H9 (cell line): ENCODE measurements around the gene NAT14. TPM values are rescaled to one million over a fixed set of nuclear protein-coding genes. Genes with fewer than 3 reads are reported as not detected.

Experiments used
- DNase-seq: peaks from one replicate; pipeline ENCODE4 v3.0.0-alpha.2; 2017
- H2AFZ ChIP-seq: one replicate; pipeline ENCODE4 v1.6.1; 2013; ENCODE audit warnings: mild to moderate bottlenecking, low read length, control low read depth, moderate library complexity
- H2AK5ac ChIP-seq: 2 replicates; pipeline ENCODE4 v1.6.1; 2013; ENCODE audit warnings: low read length, control low read depth, mixed read lengths; ENCODE audit not compliant: insufficient read length
- H2BK120ac ChIP-seq: one replicate; pipeline ENCODE4 v1.6.1; 2013; ENCODE audit warnings: low read depth, mild to moderate bottlenecking, low read length, control low read depth, inconsistent platforms; ENCODE audit not compliant: poor library complexity, severe bottlenecking
- H2BK12ac ChIP-seq: 2 replicates; pipeline ENCODE4 v1.6.1; 2013; ENCODE audit warnings: low read length, control low read depth, mixed read lengths, low read depth; ENCODE audit not compliant: insufficient read length
- H2BK15ac ChIP-seq: 2 replicates; pipeline ENCODE4 v1.6.1; 2013; ENCODE audit warnings: low read depth, low read length, control low read depth
- H2BK20ac ChIP-seq: one replicate; pipeline ENCODE4 v1.6.1; 2013; ENCODE audit warnings: low read depth, mild to moderate bottlenecking, low read length, control low read depth, inconsistent platforms; ENCODE audit not compliant: poor library complexity, severe bottlenecking
- H2BK5ac ChIP-seq: 2 replicates; pipeline ENCODE4 v1.6.1; 2013; ENCODE audit warnings: low read length, control low read depth, mixed read lengths; ENCODE audit not compliant: insufficient read length
- H3K14ac ChIP-seq: 2 replicates; pipeline ENCODE4 v1.6.1; 2013; ENCODE audit warnings: low read length, control low read depth; ENCODE audit not compliant: insufficient read depth
- H3K18ac ChIP-seq: 2 replicates; pipeline ENCODE4 v1.6.1; 2013; ENCODE audit warnings: low read depth, mild to moderate bottlenecking, mixed read lengths, low read length, control low read depth; ENCODE audit not compliant: insufficient read length
- H3K23ac ChIP-seq: 2 replicates; pipeline ENCODE4 v1.6.1; 2013; ENCODE audit warnings: low read length, control low read depth, mixed read lengths, low read depth; ENCODE audit not compliant: insufficient read length
- H3K23me2 ChIP-seq: 2 replicates; pipeline ENCODE4 v1.6.1; 2013; ENCODE audit warnings: low read depth, mild to moderate bottlenecking, mixed read lengths, low read length, control low read depth; ENCODE audit not compliant: insufficient read length, poor library complexity, severe bottlenecking
- H3K27ac ChIP-seq: 2 replicates; pipeline ENCODE4 v1.5.1; 2013; ENCODE audit warnings: low read length, control low read depth, mixed read lengths, low read depth; ENCODE audit not compliant: insufficient read length
- H3K27me3 ChIP-seq: 2 replicates; pipeline ENCODE4 v1.6.1; 2013; ENCODE audit warnings: low read length, control low read depth, inconsistent platforms; ENCODE audit not compliant: insufficient read depth
- H3K4ac ChIP-seq: 2 replicates; pipeline ENCODE4 v1.6.1; 2013; ENCODE audit warnings: low read depth, mild to moderate bottlenecking, control low read depth, inconsistent platforms, low read length, moderate library complexity
- H3K4me1 ChIP-seq: 2 replicates; pipeline ENCODE4 v1.6.1; 2013; ENCODE audit warnings: low read length, control low read depth, inconsistent platforms; ENCODE audit not compliant: insufficient read depth
- H3K4me2 ChIP-seq: 2 replicates; pipeline ENCODE4 v1.6.1; 2013; ENCODE audit warnings: low read length, control low read depth, mixed read lengths; ENCODE audit not compliant: insufficient read length, insufficient read depth
- H3K56ac ChIP-seq: 2 replicates; pipeline ENCODE4 v1.6.1; 2013; ENCODE audit warnings: low read depth, mild to moderate bottlenecking, mixed read lengths, low read length, control low read depth; ENCODE audit not compliant: insufficient read length
- H3K79me1 ChIP-seq: 2 replicates; pipeline ENCODE4 v1.6.1; 2013; ENCODE audit warnings: low read depth, mild to moderate bottlenecking, moderate library complexity, low read length, control low read depth, inconsistent platforms; ENCODE audit not compliant: insufficient read depth, poor library complexity, severe bottlenecking
- H3K79me2 ChIP-seq: 2 replicates; pipeline ENCODE4 v1.6.1; 2013; ENCODE audit warnings: low read length, control low read depth, inconsistent platforms; ENCODE audit not compliant: insufficient read depth
- H3K9ac ChIP-seq: 2 replicates; pipeline ENCODE4 v1.6.1; 2013; ENCODE audit warnings: low read length, control low read depth, mixed read lengths; ENCODE audit not compliant: insufficient read length; ENCODE audit errors: extremely low read depth
- H3K9me3 ChIP-seq: one replicate; pipeline ENCODE4 v1.6.1; 2013; ENCODE audit warnings: low read depth, low read length, inconsistent platforms; ENCODE audit not compliant: control insufficient read depth
- H3T11ph ChIP-seq: one replicate; pipeline ENCODE4 v1.6.1; 2013; ENCODE audit warnings: mild to moderate bottlenecking, low read length, control low read depth, inconsistent platforms
- H4K20me1 ChIP-seq: one replicate; pipeline ENCODE4 v1.6.1; 2013; ENCODE audit not compliant: control insufficient read depth, insufficient read length, insufficient read depth
- H4K5ac ChIP-seq: 2 replicates; pipeline ENCODE4 v1.6.1; 2013; ENCODE audit warnings: low read depth, mild to moderate bottlenecking, mixed read lengths, low read length, control low read depth; ENCODE audit not compliant: insufficient read length
- H4K8ac ChIP-seq: replicated peaks from 2 replicates; pipeline ENCODE4 v1.6.1; 2013; ENCODE audit warnings: low read length, control low read depth, mixed read lengths, low read depth; ENCODE audit not compliant: insufficient read length
- H4K91ac ChIP-seq: 2 replicates; pipeline ENCODE4 v1.6.1; 2013; ENCODE audit warnings: low read depth, mild to moderate bottlenecking, moderate library complexity, mixed read lengths, low read length, control low read depth; ENCODE audit not compliant: insufficient read length
- H3K27ac Mint-ChIP-seq, 3 experiments: 2 replicates in 2 of 3; 3 replicates in 1 of 3; pipeline ENCODE4 v1.8.0; 2020 to 2021; ENCODE audit warnings: mixed read lengths in 3 of 3, mild to moderate bottlenecking in 1 of 3, moderate library complexity in 1 of 3
- H3K27me3 Mint-ChIP-seq: 2 replicates; pipeline ENCODE4 v1.8.0; 2021; ENCODE audit warnings: low read depth, mild to moderate bottlenecking, moderate library complexity, mixed read lengths
- H3K36me3 Mint-ChIP-seq, 3 experiments: 2 replicates in 2 of 3; 3 replicates in 1 of 3; pipeline ENCODE4 v1.8.0; 2020 to 2021; ENCODE audit warnings: low read depth in 3 of 3, mixed read lengths in 3 of 3; ENCODE audit not compliant: insufficient read depth in 1 of 3
- H3K4me1 Mint-ChIP-seq, 2 experiments: 2 replicates each; pipeline ENCODE4 v1.8.0; 2020; ENCODE audit warnings: mixed read lengths in 2 of 2
- H3K4me3 Mint-ChIP-seq, 2 experiments: 2 replicates in 1 of 2; 3 replicates in 1 of 2; pipeline ENCODE4 v1.8.0; 2020 to 2021; ENCODE audit warnings: mild to moderate bottlenecking in 2 of 2, mixed read lengths in 2 of 2, moderate library complexity in 1 of 2
- H3K9me3 Mint-ChIP-seq, 2 experiments: 2 replicates in 1 of 2; 3 replicates in 1 of 2; pipeline ENCODE4 v1.8.0; 2020; ENCODE audit warnings: mild to moderate bottlenecking in 2 of 2, mixed read lengths in 2 of 2, moderate library complexity in 1 of 2
- CTCF ChIP-seq: fragments of 200-600 bp; sonication (generic); conservative IDR thresholded peaks from 3 replicates; pipeline ENCODE4 v1.8.0; 2021; ENCODE audit warnings: antibody characterized with exemption, mild to moderate bottlenecking
- WGBS: extraction: QIAGEN DNeasy Blood & Tissue Kit; methylation state at CpG from one replicate; pipeline ENCODE4 v1.1.7; 2013; ENCODE audit warnings: missing lambda C conversion rate, low lambda C conversion rate, mixed read lengths; ENCODE audit not compliant: insufficient read length; ENCODE audit errors: extremely low coverage; 5-methylcytosine and 5-hydroxymethylcytosine counted together
- total RNA-seq: library from RNA; stranded (reverse); gene quantifications from 2 replicates; pipeline ENCODE4 v1.2.1, GENCODE V29; 2021

NAT14 gene
- total RNA-seq, 1 experiment from 2014 or later: 51.2 TPM

DNA sequence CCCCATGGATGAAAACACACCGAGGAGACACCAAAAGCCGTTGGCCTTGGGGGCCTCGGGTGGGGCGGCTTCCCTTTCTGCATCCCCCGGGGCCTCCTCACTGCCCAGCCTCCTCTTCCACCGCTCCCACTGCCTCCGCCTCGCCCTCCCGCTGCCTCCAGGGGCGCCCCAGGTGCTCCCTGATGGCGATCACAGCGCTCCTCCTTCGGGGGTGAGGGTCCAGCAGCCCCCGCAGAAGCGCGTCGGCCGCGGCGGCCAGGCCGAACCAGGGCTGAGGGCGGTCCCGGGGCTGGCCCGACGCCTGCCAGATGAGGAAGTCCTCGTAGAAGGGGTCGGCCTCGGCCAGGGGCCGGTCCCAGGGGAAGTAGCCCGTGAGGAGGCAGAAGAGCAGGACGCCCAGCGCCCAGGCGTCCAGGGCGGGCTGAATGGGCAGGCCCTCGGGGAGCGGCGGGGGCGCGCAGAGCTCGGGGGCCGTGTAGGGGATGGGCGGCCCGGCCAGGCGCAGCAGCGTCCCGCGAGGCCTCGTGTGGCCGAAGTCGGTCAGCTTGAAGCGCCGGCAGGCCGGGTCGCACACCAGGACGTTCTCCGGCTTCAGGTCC is 44.7 kb downstream of the NAT14 start:
- H2BK120ac ChIP-seq: no peak overlapping the region
- no peak overlapping the region for H4K91ac ChIP-seq
- H4K8ac ChIP-seq: no peak overlapping the region
- no peak overlapping the region for H3K27ac Mint-ChIP-seq
- no peak overlapping the region for H4K5ac ChIP-seq
- no peak overlapping the region for H2BK20ac ChIP-seq
- no peak overlapping the region for H2BK5ac ChIP-seq
- no peak overlapping the region for H3K56ac ChIP-seq
- no peaks in the 10 kb centered on the region for H3K27me3 ChIP-seq
- no peak overlapping the region for H2AK5ac ChIP-seq
- H3K9me3 ChIP-seq: no peaks in the 10 kb centered on the region
- H3K79me2 ChIP-seq: no peaks in the 10 kb centered on the region
- H2BK15ac ChIP-seq: no peak overlapping the region
- H3K27ac ChIP-seq: no peak overlapping the region
- H3K4me1 ChIP-seq: no peaks in the 10 kb centered on the region; the same call in 1 of the 2 replicates
- no peak overlapping the region for H3T11ph ChIP-seq
- H3K79me1 ChIP-seq: no peaks in the 10 kb centered on the region
- H3K36me3 Mint-ChIP-seq: no peaks in the 10 kb centered on the region
- no peak for TF ChIP-seq CTCF
- H3K18ac ChIP-seq: no peak overlapping the region
- no peak overlapping the region for H3K9ac ChIP-seq
- no CpG with 5 or more reads among the region's 56 CpGs for WGBS
- no peak overlapping the region for H3K4me3 Mint-ChIP-seq
- H3K27me3 Mint-ChIP-seq: peaks cover 4% of the 10 kb centered on the region; the same call in 1 of the 2 replicates
- H3K23ac ChIP-seq: no peak overlapping the region
- H2AFZ ChIP-seq: no peak overlapping the region
- H3K4ac ChIP-seq: no peak overlapping the region
- no peaks in the 10 kb centered on the region for H3K9me3 Mint-ChIP-seq
- no peak overlapping the region for H2BK12ac ChIP-seq
- no peak overlapping the region for H3K4me2 ChIP-seq
- H3K23me2 ChIP-seq: no peaks in the 10 kb centered on the region
- H4K20me1 ChIP-seq: no peaks in the 10 kb centered on the region
- no peak overlapping the region for H3K14ac ChIP-seq
- no peak for DNase-seq
- H3K4me1 Mint-ChIP-seq: no peaks in the 10 kb centered on the region; a peak in 1 of 4 replicates
